AG04450 (cell line): ENCODE data around the gene ELFN1. TPM values are rescaled to one million over a fixed set of nuclear protein-coding genes. Genes with fewer than 3 reads are reported as not detected.

ENCODE experiments used
- CTCF ChIA-PET: fragments of 300-600, 350-600 bp; formaldehyde crosslinking; extraction: SDS; loops from one replicate; lab custom pipeline; 2022; ENCODE audit warnings: antibody characterized with exemption, inconsistent platforms; lab: Charles Lee
- POLR2A ChIA-PET: fragments of 350-600 bp; formaldehyde crosslinking; extraction: SDS; loops from one replicate; lab custom pipeline; 2021; ENCODE audit warnings: antibody characterized with exemption, inconsistent platforms; lab: Yijun Ruan, JAX
- DNase-seq: peaks from one replicate; pipeline ENCODE4 v3.0.0-alpha.2; 2011; ENCODE audit warnings: low read depth, low spot score
- H3K27ac ChIP-seq: one replicate; pipeline ENCODE4 v1.5.1; 2012; ENCODE audit warnings: low read depth, low read length, control low read depth
- H3K27me3 ChIP-seq: one replicate; pipeline ENCODE4 v1.6.0; 2012; ENCODE audit warnings: low read length; ENCODE audit not compliant: control insufficient read depth, insufficient read depth
- H3K4me3 ChIP-seq: 2 replicates; pipeline ENCODE4 v1.5.1; 2011; ENCODE audit warnings: mild to moderate bottlenecking, low read depth, low read length, control low read depth
- H3K9me3 ChIP-seq: 2 replicates; pipeline ENCODE4 v1.5.1; 2012; ENCODE audit warnings: low read length; ENCODE audit not compliant: control insufficient read depth, insufficient read depth
- CTCF ChIP-seq: IDR thresholded peaks from 2 replicates; pipeline ENCODE4 v1.5.1; 2011; ENCODE audit warnings: low read depth, low read length, control low read depth, inconsistent platforms
- polyA plus RNA-seq: library from polyadenylated mRNA; depleted of rRNA; stranded (reverse); fragments of >200 nt; gene quantifications from 2 replicates; pipeline ENCODE4 v1.2.3, GENCODE V29; 2011

ELFN1 gene
- polyA plus RNA-seq, 1 experiment: 0.10 TPM

GRCh38 chr7:1696671-1697498 lies 26.8 kb downstream of the ELFN1 start:
- CTCF ChIA-PET: interaction anchor here (0.6 kb wide), 1 partner anchor 611 kb away, joined by 4 read pairs; no protein-coding TSS in a partner anchor
- H3K27me3 ChIP-seq: peaks cover 39% of the 10 kb centered on the region
- no peak for DNase-seq
- no peak for TF ChIP-seq CTCF
- H3K9me3 ChIP-seq: peaks cover under 1% of the 10 kb centered on the region; the same call in 1 of the 2 replicates
- no peak overlapping the region for H3K4me3 ChIP-seq
- POLR2A ChIA-PET: no interaction called here
- no peak overlapping the region for H3K27ac ChIP-seq

- POLR2A ChIA-PET: no interaction called here
- no peak for TF ChIP-seq CTCF
- CTCF ChIA-PET: no interaction called here
- Histone ChIP-seq H3K27me3 (peaks cover 35% of the 10 kb centered on the region), H3K9me3 (peaks cover 5% of the 10 kb centered on the region), H3K27ac (no peak overlapping the region), H3K4me3 (no peak overlapping the region)
- DNase-seq: no peak
Measured at GRCh38 chr7:1697499-1698125, 27.5 kb downstream of the ELFN1 start.

- TF ChIP-seq CTCF: no peak
- peaks cover 8% of the 10 kb centered on the region for H3K9me3 ChIP-seq
- no peak for DNase-seq
- ChIA-PET POLR2A (no interaction called here), CTCF (no interaction called here)
- H3K4me3 ChIP-seq: no peak overlapping the region
- peaks cover 30% of the 10 kb centered on the region for H3K27me3 ChIP-seq
- no peak overlapping the region for H3K27ac ChIP-seq
Measured at GRCh38 chr7:1698201-1698600, 28.1 kb downstream of the ELFN1 start.

GRCh38 chr7:1698951-1699350 lies 28.9 kb downstream of the ELFN1 start:
- ChIA-PET CTCF (no interaction called here), POLR2A (no interaction called here)
- Histone ChIP-seq H3K9me3 (peaks cover 8% of the 10 kb centered on the region), H3K27me3 (peaks cover 29% of the 10 kb centered on the region), H3K27ac (no peak overlapping the region), H3K4me3 (no peak overlapping the region)
- DNase-seq: no peak
- no peak for TF ChIP-seq CTCF

- ChIA-PET POLR2A (no interaction called here), CTCF (no interaction called here)
- no peak for DNase-seq
Measured at GRCh38 chr7:1700086-1700485, 30.0 kb downstream of the ELFN1 start.

More at GRCh38 chr7:1700086-1700485, 30.0 kb downstream of the ELFN1 start:
- no peak overlapping the region for H3K4me3 ChIP-seq
- H3K27ac ChIP-seq: no peak overlapping the region
- peaks cover 21% of the 10 kb centered on the region for H3K27me3 ChIP-seq
- H3K9me3 ChIP-seq: peaks cover 8% of the 10 kb centered on the region
- no peak for TF ChIP-seq CTCF
